MM.1S (cell line): Measurements from ENCODE around the gene CEP128.

Experiments
- DNase-seq: peaks from one replicate; pipeline ENCODE4 v3.0.0-alpha.2; 2015
- H2AFZ ChIP-seq: fragments of 300-600 bp; sonication (generic); 2 replicates; pipeline ENCODE4 v1.6.0; 2016; ENCODE audit warnings: antibody characterized with exemption, low read length
- H3F3A ChIP-seq: fragments of 300-600 bp; sonication (generic); 2 replicates; pipeline ENCODE4 v1.6.1; 2016; ENCODE audit warnings: mild to moderate bottlenecking, antibody characterized with exemption, low read length, moderate library complexity, mixed read lengths; ENCODE audit not compliant: insufficient read depth
- H3K27ac ChIP-seq: fragments of 300-600 bp; sonication (generic); 2 replicates; pipeline ENCODE4 v1.5.1; 2016; ENCODE audit warnings: mild to moderate bottlenecking, low read length
- H3K27me3 ChIP-seq: fragments of 300-600 bp; sonication (generic); replicated peaks from 2 replicates; pipeline ENCODE4 v1.6.0; 2016; ENCODE audit warnings: low read length; ENCODE audit not compliant: insufficient read depth
- H3K36me3 ChIP-seq: fragments of 300-600 bp; sonication (generic); replicated peaks from 2 replicates; pipeline ENCODE4 v1.6.1; 2016; ENCODE audit warnings: mild to moderate bottlenecking, low read length, mixed read lengths; ENCODE audit not compliant: insufficient read depth
- H3K4me1 ChIP-seq: fragments of 300-600 bp; sonication (generic); 2 replicates; pipeline ENCODE4 v1.6.1; 2016; ENCODE audit warnings: low read length, mixed read lengths
- H3K4me2 ChIP-seq: fragments of 300-600 bp; sonication (generic); 2 replicates; pipeline ENCODE4 v1.6.0; 2016; ENCODE audit warnings: low read depth, low read length
- H3K4me3 ChIP-seq: fragments of 300-600 bp; sonication (generic); 2 replicates; pipeline ENCODE4 v1.5.1; 2016; ENCODE audit warnings: low read length, mixed read lengths
- H3K79me2 ChIP-seq: fragments of 300-600 bp; sonication (generic); 2 replicates; pipeline ENCODE4 v1.6.1; 2016; ENCODE audit warnings: mixed run types, low read length, mixed read lengths
- H3K9ac ChIP-seq: fragments of 300-600 bp; sonication (generic); 2 replicates; pipeline ENCODE4 v1.6.1; 2016; ENCODE audit warnings: low read length, mixed read lengths
- H3K9me2 ChIP-seq: fragments of 300-600 bp; sonication (generic); replicated peaks from 2 replicates; pipeline ENCODE4 v1.6.1; 2016; ENCODE audit warnings: mild to moderate bottlenecking, low read length, mixed read lengths; ENCODE audit not compliant: insufficient read depth
- H3K9me3 ChIP-seq: fragments of 300-600 bp; sonication (generic); replicated peaks from 2 replicates; pipeline ENCODE4 v1.6.1; 2016; ENCODE audit warnings: mild to moderate bottlenecking, low read length, mixed read lengths; ENCODE audit not compliant: insufficient read depth
- H4K20me1 ChIP-seq: fragments of 300-600 bp; sonication (generic); 2 replicates; pipeline ENCODE4 v1.6.1; 2016; ENCODE audit warnings: mild to moderate bottlenecking, low read length, moderate library complexity, mixed read lengths; ENCODE audit not compliant: insufficient read depth
- EZH2 ChIP-seq: fragments of 300-600 bp; sonication (generic); optimal IDR thresholded peaks from 2 replicates; pipeline ENCODE3; 2017; ENCODE audit warnings: low read depth, mild to moderate bottlenecking, antibody characterized with exemption, low read length, mixed read lengths
- EZH2phosphoT487 ChIP-seq: fragments of 300-600 bp; sonication (generic); IDR thresholded peaks from 2 replicates; pipeline ENCODE4 v1.6.1; 2018; ENCODE audit warnings: antibody characterized with exemption, low read length
- TF ChIP-seq, protein P1 (sequence below): fragments of 300-600 bp; sonication (generic); IDR thresholded peaks from 2 replicates; pipeline ENCODE4 v1.5.1; 2016; ENCODE audit warnings: antibody characterized with exemption, low read length, mixed read lengths

Gene CEP128

GRCh38 chr14:80575763-80576162 lies 365.8 kb downstream of the CEP128 start:
- Histone ChIP-seq H3K9ac (no peak overlapping the region), H3F3A (no peaks in the 10 kb centered on the region), H3K9me3 (no peaks in the 10 kb centered on the region), H2AFZ (no peak overlapping the region), H3K27ac (no peak overlapping the region), H3K79me2 (no peaks in the 10 kb centered on the region), H3K4me2 (no peak overlapping the region), H3K9me2 (no peaks in the 10 kb centered on the region), H3K4me1 (no peaks in the 10 kb centered on the region), H4K20me1 (no peaks in the 10 kb centered on the region), H3K4me3 (no peak overlapping the region), H3K27me3 (no peaks in the 10 kb centered on the region), H3K36me3 (no peaks in the 10 kb centered on the region)
- no peak for DNase-seq
- TF ChIP-seq EZH2 = no peak
- TF ChIP-seq EZH2phosphoT487 = no peak
- TF ChIP-seq, protein P1, sequence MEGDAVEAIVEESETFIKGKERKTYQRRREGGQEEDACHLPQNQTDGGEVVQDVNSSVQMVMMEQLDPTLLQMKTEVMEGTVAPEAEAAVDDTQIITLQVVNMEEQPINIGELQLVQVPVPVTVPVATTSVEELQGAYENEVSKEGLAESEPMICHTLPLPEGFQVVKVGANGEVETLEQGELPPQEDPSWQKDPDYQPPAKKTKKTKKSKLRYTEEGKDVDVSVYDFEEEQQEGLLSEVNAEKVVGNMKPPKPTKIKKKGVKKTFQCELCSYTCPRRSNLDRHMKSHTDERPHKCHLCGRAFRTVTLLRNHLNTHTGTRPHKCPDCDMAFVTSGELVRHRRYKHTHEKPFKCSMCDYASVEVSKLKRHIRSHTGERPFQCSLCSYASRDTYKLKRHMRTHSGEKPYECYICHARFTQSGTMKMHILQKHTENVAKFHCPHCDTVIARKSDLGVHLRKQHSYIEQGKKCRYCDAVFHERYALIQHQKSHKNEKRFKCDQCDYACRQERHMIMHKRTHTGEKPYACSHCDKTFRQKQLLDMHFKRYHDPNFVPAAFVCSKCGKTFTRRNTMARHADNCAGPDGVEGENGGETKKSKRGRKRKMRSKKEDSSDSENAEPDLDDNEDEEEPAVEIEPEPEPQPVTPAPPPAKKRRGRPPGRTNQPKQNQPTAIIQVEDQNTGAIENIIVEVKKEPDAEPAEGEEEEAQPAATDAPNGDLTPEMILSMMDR = no peak

DNA sequence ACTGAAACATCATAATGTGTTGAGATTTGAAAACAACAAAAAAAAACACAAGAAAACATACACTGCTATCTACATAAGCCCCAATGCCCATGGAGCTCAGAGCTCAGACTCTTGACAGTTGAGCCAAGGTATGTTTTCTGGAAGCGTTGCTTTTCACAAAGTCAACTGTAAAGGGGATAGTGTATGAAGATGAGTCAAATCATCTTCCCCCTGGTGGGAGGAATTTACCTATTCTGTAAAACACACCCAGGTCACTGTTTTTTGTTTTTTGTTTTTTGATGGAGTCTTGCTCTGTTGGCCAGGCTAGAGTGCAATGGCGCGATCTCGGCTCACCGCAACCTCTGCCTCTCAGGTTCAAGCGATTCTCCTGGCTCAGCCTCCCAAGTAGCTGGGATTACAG lies 368.9 kb downstream of the CEP128 start:
- Histone ChIP-seq H3K36me3 (no peaks in the 10 kb centered on the region), H3K4me3 (no peak overlapping the region), H3K9me3 (no peaks in the 10 kb centered on the region), H3K4me1 (no peaks in the 10 kb centered on the region), H3K9me2 (no peaks in the 10 kb centered on the region), H3K9ac (no peak overlapping the region), H3K27ac (no peak overlapping the region), H3K27me3 (no peaks in the 10 kb centered on the region), H3K4me2 (no peak overlapping the region), H4K20me1 (no peaks in the 10 kb centered on the region), H3F3A (no peaks in the 10 kb centered on the region), H2AFZ (no peak overlapping the region), H3K79me2 (no peaks in the 10 kb centered on the region)
- no peak for DNase-seq
- TF ChIP-seq, protein P1 = no peak
- no peak for TF ChIP-seq EZH2phosphoT487
- no peak for TF ChIP-seq EZH2

DNA sequence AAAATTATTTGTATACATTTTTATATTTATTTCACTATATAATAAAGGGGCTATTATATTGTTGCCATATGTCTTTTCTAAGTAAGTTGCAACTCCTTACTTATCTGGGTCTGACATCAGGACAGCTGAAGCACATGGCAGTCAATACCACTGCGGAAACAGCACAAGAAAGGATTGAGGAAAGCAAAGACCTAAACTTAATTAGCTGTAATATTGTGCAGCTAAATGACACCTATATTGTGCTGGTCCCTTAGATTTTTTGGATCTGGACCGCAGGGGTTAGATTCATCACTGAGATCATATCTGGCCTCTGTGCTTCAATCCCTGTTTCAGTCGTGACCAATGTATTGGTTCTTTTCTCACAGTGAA lies 370.6 kb downstream of the CEP128 start:
- Histone ChIP-seq H3K9ac (no peak overlapping the region), H3K4me2 (no peak overlapping the region), H3K4me1 (no peaks in the 10 kb centered on the region), H3K9me2 (no peaks in the 10 kb centered on the region), H3K36me3 (no peaks in the 10 kb centered on the region), H3F3A (no peaks in the 10 kb centered on the region), H3K9me3 (no peaks in the 10 kb centered on the region), H3K4me3 (no peak overlapping the region), H3K79me2 (no peaks in the 10 kb centered on the region), H3K27me3 (no peaks in the 10 kb centered on the region), H2AFZ (no peak overlapping the region), H3K27ac (no peak overlapping the region), H4K20me1 (no peaks in the 10 kb centered on the region)
- no peak for TF ChIP-seq EZH2
- no peak for TF ChIP-seq EZH2phosphoT487
- TF ChIP-seq, protein P1 = no peak
- no peak for DNase-seq
